HepG2 (cell line): Measurements from ENCODE around the gene DOCK2.

ENCODE experiments used
- SNAPC4 ChIP-seq: sonication (generic); formaldehyde crosslinking; IDR thresholded peaks from 2 replicates; pipeline ENCODE4 v1.4.0; 2020; ENCODE audit warnings: mild to moderate bottlenecking, missing genetic modification reagents
- SP5 ChIP-seq: IDR thresholded peaks from 2 replicates; pipeline ENCODE4 v1.6.1; 2016; ENCODE audit warnings: low read depth, borderline replicate concordance
- ZC3H4 ChIP-seq: sonication (generic); formaldehyde crosslinking; IDR thresholded peaks from 2 replicates; pipeline ENCODE4 v1.4.0; 2020; ENCODE audit warnings: missing genetic modification reagents, borderline replicate concordance

GRCh38 chr5:169641253-169641652, 4.2 kb downstream of the DOCK2 start:
- no peak for TF ChIP-seq SNAPC4
- TF ChIP-seq SP5 (CRISPR knock-in tag), result no peak
- no peak for TF ChIP-seq ZC3H4
